Heart left ventricle (tissue), 16 donors: ENCODE data around the gene FXYD7. TPM values are rescaled to one million over a fixed set of nuclear protein-coding genes. Genes with fewer than 3 reads are reported as not detected.
A peak's percentile ranks its signal among the peaks of the same experiment; 100 is the strongest.

ENCODE experiments used
- ATAC-seq, 4 donors: fragments of 200-7000 bp; cut with Tn5 transposase; one replicate each; pipeline ENCODE4 v1.9.1; 2020 to 2022; ENCODE audit warnings: moderate library complexity in 4 of 4, mild to moderate bottlenecking in 3 of 4, moderate number of reproducible peaks in 1 of 4
- DNase-seq, 5 donors: peaks; one replicate each; pipeline ENCODE4 v3.0.0-alpha.2; 2020
- H3K27ac ChIP-seq, 12 donors: fragments of 200-600 bp; sonication (generic) in 4 of 12; one replicate each; pipeline versions ENCODE4 v1.5.0 to v1.8.0; 2016 to 2022; ENCODE audit warnings: mild to moderate bottlenecking in 2 of 12
- H3K27me3 ChIP-seq, 9 donors: fragments of 200-600 bp; sonication (generic) in 2 of 9; one replicate each; pipeline versions ENCODE4 v1.5.1 to v1.8.0; 2016 to 2022; ENCODE audit warnings: mild to moderate bottlenecking in 3 of 9
- H3K36me3 ChIP-seq, 9 donors: fragments of 200-600 bp; sonication (generic) in 2 of 9; one replicate each; pipeline versions ENCODE4 v1.5.0 to v1.8.0; 2018 to 2022; ENCODE audit warnings: mild to moderate bottlenecking in 2 of 9
- H3K4me1 ChIP-seq, 12 donors: fragments of 200-600 bp; sonication (generic) in 4 of 12; one replicate each; pipeline versions ENCODE4 v1.5.0 to v1.8.0; 2016 to 2022; ENCODE audit warnings: mild to moderate bottlenecking in 3 of 12
- H3K4me3 ChIP-seq, 12 donors: fragments of 200-600 bp; sonication (generic) in 4 of 12; one replicate each; pipeline versions ENCODE4 v1.5.0 to v1.8.0; 2017 to 2022; ENCODE audit warnings: mild to moderate bottlenecking in 9 of 12, moderate library complexity in 4 of 12
- H3K9me3 ChIP-seq, 12 donors: fragments of 200-600 bp; sonication (generic) in 4 of 12; one replicate each; pipeline versions ENCODE4 v1.5.0 to v1.8.0; 2016 to 2022; ENCODE audit warnings: mild to moderate bottlenecking in 1 of 12
- CTCF ChIP-seq, 12 donors: fragments of 200-600 bp; sonication (generic) in 4 of 12; IDR thresholded peaks; one replicate each; pipeline versions ENCODE4 v1.5.0 to v1.8.0; 2018 to 2022; ENCODE audit warnings: antibody characterized with exemption in 12 of 12, mild to moderate bottlenecking in 5 of 12
- POLR2A ChIP-seq, 2 donors: fragments of 450-650 bp; IDR thresholded peaks; one replicate each; pipeline ENCODE4 v1.6.1; 2017; ENCODE audit warnings: antibody characterized with exemption in 2 of 2, mild to moderate bottlenecking in 2 of 2, moderate library complexity in 2 of 2
- WGBS, 4 donors: extraction: QIAGEN DNeasy Blood & Tissue Kit in 2 of 4; methylation state at CpG; one replicate each; pipeline versions ENCODE4 v1.1.5 to v1.1.7; 2013 to 2018; 5-methylcytosine and 5-hydroxymethylcytosine counted together
- intact Hi-C, 10 donors: fragments of 100-400 bp; cut with DNase I; formaldehyde crosslinking; loops; one replicate each; pipeline versions ENCODE4 v1.11.1 to v1.14.2; 2022
- polyA plus RNA-seq, 2 donors: library from polyadenylated mRNA; stranded (reverse); fragments of 200-250 nt; gene quantifications; one replicate each; pipeline ENCODE4 v1.2.3, GENCODE V29; 2013
- total RNA-seq, 9 donors: library from RNA; depleted of rRNA in 2 of 9; stranded (reverse); fragments of >200 nt in 2 of 9; fragmentation: NEBNext Ultra II Directional in 3 of 9; extraction: Animal tissue kit (Norgen Biotek cat#: 25700) in 3 of 9; gene quantifications; one replicate each; pipeline versions ENCODE4 v1.1.0 to v1.2.4, GENCODE V29; 2016 to 2023
- donor health status: ischemic (EF 13 %, LVEDD 7.1; RV severe dilation, severe dysfunction).
- donor health status: healthy with polysubstance abuse.
- donor health status: DM: no; HTN: yes; CAD: no.
- donor health status: DM: no; HTN: no; CAD: no.
- donor health status: ischemic (EF 25% LVEDD 6.9; RV normal size, moderate dysfunction).
- donor health status: ischemic (EF 25% LVEDD 5.7; RV mildly dilated, moderate dysfunction).
- donor health status: healthy.
- donor health status: DM: yes; HTN: yes; CAD: no.
- donor health status: ischemic (EF 35%, LVEDD 5.7; RV mildly dilated, moderate dysfunction).
- donor health status: nonischemic (EF 11% LVEDD 7.7; RV severe dilation, severe dysfunction).
- donor health status: DM: yes; HTN: yes; CAD: no.
- donor health status: PGD.
- donor health status: ischemic (EF 29% LVEDD 5.4; RV normal size, mild dysfunction).
- donor health status: nonischemic (EF 23%, LVEDD 6.1; RV moderate dilation, normal function).

Gene FXYD7
- total and polyA plus RNA-seq, 11 donors, result 0.21 to 0.52 (median 0.28) TPM; not detected in 8

DNA sequence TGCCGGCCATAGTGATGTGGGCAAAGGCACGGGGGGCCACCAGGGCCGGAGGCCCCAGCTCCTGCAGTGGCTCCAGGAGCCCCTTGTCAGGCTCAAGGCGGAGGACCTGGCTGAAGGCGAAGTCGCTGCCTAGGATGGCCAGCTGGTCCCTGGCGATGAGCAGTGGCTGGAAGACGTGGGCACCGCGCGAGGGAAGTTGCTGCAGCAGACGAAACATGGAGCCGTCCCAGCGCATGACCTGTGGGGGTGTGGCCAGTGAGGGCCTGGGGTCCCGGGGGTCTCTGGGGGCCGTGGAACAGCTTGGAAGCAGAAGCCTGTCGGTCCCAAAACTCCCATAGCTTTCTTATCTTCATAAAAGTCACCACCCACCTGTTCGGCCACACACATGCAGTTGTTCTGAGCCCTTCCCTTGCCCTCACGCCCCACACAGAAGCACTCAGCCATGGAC lies 17.8 kb upstream of the FXYD7 start:
- WGBS, 4 donors, result 89 to 94% (median 90%) methylated on average over 16 to 19 of the region's 19 CpGs
- ATAC-seq, result no peak
- intact Hi-C loops, result no loop called here
- no peak for TF ChIP-seq CTCF (IDR thresholded peaks at IDR 0.05)
- no peak for TF ChIP-seq POLR2A (IDR thresholded peaks at IDR 0.05)
- H3K4me1 ChIP-seq, result peaks cover 0 to 32% (median 12%) of the 10 kb centered on the region in 12 donors
- no peaks in the 10 kb centered on the region for H3K9me3 ChIP-seq
- H3K4me3 ChIP-seq, result no peak overlapping the region
- H3K27me3 ChIP-seq, result no peaks in the 10 kb centered on the region
- peak overlapping the region in 9 of 12 donors; percentile 82 to 94 (median 90) for H3K27ac ChIP-seq
- no peaks in the 10 kb centered on the region for H3K36me3 ChIP-seq
- peak in 1 of 5 donors; percentile 34 for DNase-seq

DNA sequence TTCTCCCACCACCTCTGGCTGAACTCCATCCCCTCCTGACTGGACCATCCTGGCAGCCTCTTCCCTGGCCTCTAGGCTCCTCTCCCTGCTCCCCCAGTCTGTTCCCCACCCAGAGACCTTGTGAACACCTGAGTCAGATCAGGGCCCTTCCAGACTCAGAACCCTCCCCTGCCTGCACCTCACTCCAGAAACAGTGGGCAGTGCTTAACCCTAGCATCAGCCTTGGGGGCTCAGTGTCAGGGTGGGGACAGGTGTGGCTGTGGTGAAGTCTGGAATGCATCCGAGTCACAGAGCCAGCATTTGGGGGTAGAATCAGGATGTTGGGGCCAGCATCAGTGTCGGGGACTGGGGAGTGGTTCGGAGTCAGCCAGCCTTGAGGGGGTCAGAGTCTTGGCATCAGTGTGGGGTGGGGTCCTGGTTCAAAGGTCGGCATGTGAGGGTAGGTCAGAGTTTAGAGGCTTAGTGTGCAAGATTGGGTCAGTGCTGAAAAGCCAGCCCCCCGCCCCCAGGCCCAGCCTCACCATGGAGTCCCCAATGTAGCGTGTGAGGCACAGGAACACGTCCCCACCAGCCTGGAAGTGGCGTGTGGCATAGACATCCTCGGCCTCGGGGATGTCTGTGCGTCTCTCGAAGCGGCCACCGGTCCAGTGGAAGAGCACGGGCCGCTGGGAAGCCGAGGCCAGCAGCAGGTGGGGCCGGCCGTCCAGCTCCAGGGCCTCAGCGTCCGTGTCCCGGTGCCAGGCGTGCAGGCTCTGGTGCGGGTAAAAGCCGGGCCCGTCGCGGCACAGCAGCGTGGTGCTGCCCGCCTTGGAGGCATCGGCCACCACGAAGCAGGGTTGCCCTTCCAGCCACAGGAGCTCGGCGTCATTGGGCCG lies 17.1 kb upstream of the FXYD7 start:
- no peaks in the 10 kb centered on the region for H3K36me3 ChIP-seq
- DNase-seq (no peak), ATAC-seq (no peak)
- WGBS, 4 donors, result 87 to 94% (median 91%) methylated on average over 12 to 35 of the region's 35 CpGs
- TF ChIP-seq CTCF (IDR thresholded peaks at IDR 0.05) (no peak), POLR2A (IDR thresholded peaks at IDR 0.05) (no peak)
- peak overlapping the region in 5 of 12 donors; percentile 10 to 37 (median 26) for H3K27ac ChIP-seq
- peak overlapping the region in 4 of 12 donors; percentile 5 to 22 (median 18) for H3K4me3 ChIP-seq
- H3K9me3 ChIP-seq, result no peaks in the 10 kb centered on the region
- peaks cover 0 to 30% (median 12%) of the 10 kb centered on the region in 12 donors for H3K4me1 ChIP-seq
- H3K27me3 ChIP-seq, result no peaks in the 10 kb centered on the region
- intact Hi-C loops, result no loop called here

DNA sequence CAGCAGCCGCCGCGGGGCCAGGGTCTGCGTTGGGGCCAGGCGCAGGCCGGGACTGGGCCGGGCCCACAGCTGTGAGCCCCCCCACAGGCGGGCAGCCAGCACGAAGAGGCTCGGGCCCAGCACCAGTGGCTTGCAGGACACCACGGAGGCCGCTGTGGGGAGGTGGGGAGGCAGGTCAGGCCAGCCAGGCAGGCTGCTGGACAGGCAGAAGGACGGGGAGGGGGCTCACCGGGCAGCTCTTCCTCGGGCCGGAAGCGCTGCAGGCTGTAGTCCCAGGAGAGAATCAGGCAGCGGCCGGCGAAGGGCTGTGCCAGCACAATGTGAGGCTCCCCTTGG lies 16.5 kb upstream of the FXYD7 start:
- ATAC-seq, result no peak
- peak overlapping the region in 4 of 12 donors; percentile 5 to 22 (median 18) for H3K4me3 ChIP-seq
- 35 to 60% (median 46%) methylated on average over 8 to 20 of the region's 20 CpGs for WGBS, 4 donors

More for the DNA sequence above, 16.5 kb upstream of the FXYD7 start:
- no peaks in the 10 kb centered on the region for H3K9me3 ChIP-seq
- H3K36me3 ChIP-seq, result no peaks in the 10 kb centered on the region
- peak in 1 of 5 donors; percentile 34 for DNase-seq
- TF ChIP-seq POLR2A (IDR thresholded peaks at IDR 0.05) (no peak), CTCF (IDR thresholded peaks at IDR 0.05) (no peak)
- no peaks in the 10 kb centered on the region for H3K27me3 ChIP-seq
- intact Hi-C loops, result no loop called here
- peaks cover 0 to 30% (median 12%) of the 10 kb centered on the region in 12 donors for H3K4me1 ChIP-seq
- H3K27ac ChIP-seq, result peak overlapping the region in 5 of 12 donors; percentile 10 to 37 (median 26)
